DOHH2 (cell line): Measurements from ENCODE around the gene RPS8.
"Not testable (repeated sequence)": the region's sequence is repeated elsewhere in the genome, so short reads cannot be mapped to it uniquely, and the experiment has no call there.

Experiments
- H3F3A ChIP-seq: fragments of 200-600 bp; sonication (generic), shearing (Covaris generic); 2 replicates; pipeline ENCODE4 v1.6.0; 2016; ENCODE audit warnings: antibody characterized with exemption, mild to moderate bottlenecking; ENCODE audit not compliant: control insufficient read depth, insufficient read depth
- H3K27ac ChIP-seq: fragments of 200-600 bp; sonication (generic); 2 replicates; pipeline ENCODE4 v1.5.1; 2014; ENCODE audit warnings: low read depth, mild to moderate bottlenecking, low read length, moderate library complexity
- H3K27me3 ChIP-seq: fragments of 200-600 bp; sonication (generic); 2 replicates; pipeline ENCODE4 v1.6.1; 2014; ENCODE audit warnings: mild to moderate bottlenecking, low read length, mixed read lengths; ENCODE audit not compliant: control insufficient read depth
- H3K36me3 ChIP-seq: fragments of 200-600 bp; sonication (generic); 2 replicates; pipeline ENCODE4 v1.6.1; 2014; ENCODE audit warnings: mild to moderate bottlenecking, low read length, moderate library complexity, mixed read lengths; ENCODE audit not compliant: control insufficient read depth
- H3K4me1 ChIP-seq: fragments of 200-600 bp; sonication (generic); 2 replicates; pipeline ENCODE4 v1.6.1; 2014; ENCODE audit warnings: mild to moderate bottlenecking, low read length, mixed read lengths; ENCODE audit not compliant: control insufficient read depth
- H3K4me2 ChIP-seq: fragments of 200-600 bp; sonication (generic); 2 replicates; pipeline ENCODE4 v1.6.0; 2014; ENCODE audit warnings: mild to moderate bottlenecking, low read length, moderate library complexity
- H3K4me3 ChIP-seq: fragments of 200-600 bp; sonication (generic); 2 replicates; pipeline ENCODE4 v1.5.1; 2014; ENCODE audit warnings: mild to moderate bottlenecking, low read length, mixed read lengths
- H3K79me2 ChIP-seq: fragments of 200-600 bp; sonication (generic); 2 replicates; pipeline ENCODE4 v1.6.1; 2014; ENCODE audit warnings: mild to moderate bottlenecking, low read length, mixed read lengths; ENCODE audit not compliant: control insufficient read depth
- H3K9me2 ChIP-seq: fragments of 200-600 bp; sonication (generic); replicated peaks from 2 replicates; pipeline ENCODE4 v1.6.1; 2014; ENCODE audit warnings: mild to moderate bottlenecking, low read length, mixed read lengths; ENCODE audit not compliant: control insufficient read depth
- H3K9me3 ChIP-seq: fragments of 200-600 bp; sonication (generic); 2 replicates; pipeline ENCODE4 v1.6.1; 2014; ENCODE audit warnings: antibody characterized with exemption, low read length, mixed read lengths; ENCODE audit not compliant: control insufficient read depth, insufficient read depth
- H4K20me1 ChIP-seq: fragments of 200-600 bp; sonication (generic); 2 replicates; pipeline ENCODE4 v1.6.0; 2014; ENCODE audit warnings: low read depth, mild to moderate bottlenecking, antibody characterized with exemption, low read length, moderate library complexity; ENCODE audit not compliant: control insufficient read depth, insufficient read depth
- CTCF ChIP-seq: fragments of 200-600 bp; sonication (generic); IDR thresholded peaks from one replicate; pipeline ENCODE4 v1.5.1; 2014; ENCODE audit warnings: antibody characterized with exemption, mild to moderate bottlenecking, low read depth, low read length; ENCODE audit not compliant: poor library complexity, severe bottlenecking
- EZH2phosphoT487 ChIP-seq: fragments of 200-600 bp; sonication (generic); IDR thresholded peaks from 2 replicates; pipeline ENCODE4 v1.6.1; 2017; ENCODE audit warnings: borderline replicate concordance, mild to moderate bottlenecking, antibody characterized with exemption, low read length, moderate library complexity, mixed read lengths

RPS8 gene

GRCh38 chr1:44757420-44757819 is 17.9 kb upstream of the RPS8 start:
- no peaks in the 10 kb centered on the region for H3K9me2 ChIP-seq
- no peaks in the 10 kb centered on the region for H3K27me3 ChIP-seq
- H3K4me1 ChIP-seq: peaks cover 51% of the 10 kb centered on the region
- no peaks in the 10 kb centered on the region for H3K9me3 ChIP-seq
- peak overlapping the region; percentile 59 for H3K27ac ChIP-seq
- no peaks in the 10 kb centered on the region for H4K20me1 ChIP-seq
- H3K4me3 ChIP-seq: peak overlapping the region; percentile 44
- no peak for TF ChIP-seq CTCF
- TF ChIP-seq EZH2phosphoT487: no peak
- peaks cover 97% of the 10 kb centered on the region for H3K36me3 ChIP-seq
- peak overlapping the region; percentile 55 for H3K4me2 ChIP-seq
- H3K79me2 ChIP-seq: peaks cover 10% of the 10 kb centered on the region
- no peaks in the 10 kb centered on the region; the same call in 1 of the 2 replicates for H3F3A ChIP-seq

- no peaks in the 10 kb centered on the region for H4K20me1 ChIP-seq
- no peaks in the 10 kb centered on the region; the same call in 1 of the 2 replicates for H3F3A ChIP-seq
- no peaks in the 10 kb centered on the region for H3K9me2 ChIP-seq
- H3K9me3 ChIP-seq: no peaks in the 10 kb centered on the region
- H3K36me3 ChIP-seq: peaks cover 97% of the 10 kb centered on the region
- peaks cover 40% of the 10 kb centered on the region for H3K4me1 ChIP-seq
- H3K27me3 ChIP-seq: no peaks in the 10 kb centered on the region
- H3K4me2 ChIP-seq: no peak overlapping the region
- no peak for TF ChIP-seq CTCF
- no peak for TF ChIP-seq EZH2phosphoT487
- H3K27ac ChIP-seq: no peak overlapping the region
- H3K4me3 ChIP-seq: no peak overlapping the region
- peaks cover 8% of the 10 kb centered on the region for H3K79me2 ChIP-seq
Measured at GRCh38 chr1:44759077-44759476, 16.3 kb upstream of the RPS8 start.

- H3K4me2 ChIP-seq: no peak overlapping the region
Measured at GRCh38 chr1:44760876-44761275, 14.5 kb upstream of the RPS8 start.

GRCh38 chr1:44766421-44766820 is 8.9 kb upstream of the RPS8 start:
- H3K79me2 ChIP-seq, H3K27me3 ChIP-seq, H3K9me3 ChIP-seq, H4K20me1 ChIP-seq, H3K4me2 ChIP-seq, H3K9me2 ChIP-seq, H3K4me3 ChIP-seq, H3K27ac ChIP-seq, H3K4me1 ChIP-seq: not testable (repeated sequence)
- H3K36me3 ChIP-seq: peaks cover 60% of the 10 kb centered on the region
- peaks cover 14% of the 10 kb centered on the region for H3F3A ChIP-seq

More at GRCh38 chr1:44760876-44761275, 14.5 kb upstream of the RPS8 start:
- H3K9me3 ChIP-seq: no peaks in the 10 kb centered on the region
- H3K4me1 ChIP-seq: peaks cover 23% of the 10 kb centered on the region
- peaks cover 91% of the 10 kb centered on the region for H3K36me3 ChIP-seq
- H3F3A ChIP-seq: no peaks in the 10 kb centered on the region; the same call in 1 of the 2 replicates
- no peak for TF ChIP-seq CTCF
- H3K9me2 ChIP-seq: no peaks in the 10 kb centered on the region
- no peak overlapping the region for H3K4me3 ChIP-seq
- no peak overlapping the region for H3K27ac ChIP-seq
- no peaks in the 10 kb centered on the region for H4K20me1 ChIP-seq
- H3K79me2 ChIP-seq: peaks cover 8% of the 10 kb centered on the region
- H3K27me3 ChIP-seq: no peaks in the 10 kb centered on the region
